ENCODE results near the gene ATP9B.

Gene ATP9B

DNA sequence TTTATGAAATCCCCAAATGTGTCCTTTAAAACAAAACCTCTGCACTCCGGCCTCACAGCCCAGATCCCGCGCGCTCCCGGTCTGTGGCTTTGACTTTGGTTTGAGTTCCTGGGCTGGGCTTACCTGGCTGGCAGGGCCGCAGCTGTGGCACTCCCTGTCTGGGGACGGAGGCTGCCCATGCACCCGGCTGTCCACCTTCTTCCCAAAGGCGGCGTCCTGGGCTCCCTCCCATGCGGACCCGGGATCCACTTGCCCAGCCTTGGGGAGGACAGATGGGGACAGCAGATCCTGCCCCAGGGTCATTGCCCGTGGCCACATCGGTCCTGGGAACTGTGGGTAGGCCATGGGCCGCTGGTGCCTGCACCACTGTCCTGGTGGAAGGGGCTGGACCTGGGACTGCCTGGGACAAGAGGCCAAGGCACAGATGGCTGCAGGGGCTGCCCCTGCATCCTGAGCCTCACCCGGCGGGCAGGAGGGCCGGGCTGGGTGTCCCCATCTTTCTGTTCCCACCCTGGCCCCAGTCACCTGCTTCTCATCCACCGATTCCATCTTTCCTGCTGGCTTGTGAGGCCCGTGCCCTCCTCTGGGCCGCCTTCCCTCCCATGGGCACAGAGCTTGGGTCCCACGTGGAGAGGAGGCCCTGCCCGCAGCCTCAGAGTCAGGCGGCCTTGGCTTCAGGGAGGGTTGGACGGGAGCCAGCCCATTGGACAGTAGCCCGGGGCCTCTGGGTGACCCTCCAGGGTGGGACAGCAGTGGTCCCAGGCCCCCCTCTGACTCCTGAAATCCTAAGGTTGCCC is 354.2 kb downstream of the ATP9B start:
- no peak for DNase-seq (ENCODE audit: low read depth in 4 of 4, low spot score in 1 of 4)

- DNase-seq (ENCODE audit: low read depth in 4 of 4, low spot score in 1 of 4), result no peak
Observed at GRCh38 chr18:79424008-79424565, 354.9 kb downstream of the ATP9B start.

DNA sequence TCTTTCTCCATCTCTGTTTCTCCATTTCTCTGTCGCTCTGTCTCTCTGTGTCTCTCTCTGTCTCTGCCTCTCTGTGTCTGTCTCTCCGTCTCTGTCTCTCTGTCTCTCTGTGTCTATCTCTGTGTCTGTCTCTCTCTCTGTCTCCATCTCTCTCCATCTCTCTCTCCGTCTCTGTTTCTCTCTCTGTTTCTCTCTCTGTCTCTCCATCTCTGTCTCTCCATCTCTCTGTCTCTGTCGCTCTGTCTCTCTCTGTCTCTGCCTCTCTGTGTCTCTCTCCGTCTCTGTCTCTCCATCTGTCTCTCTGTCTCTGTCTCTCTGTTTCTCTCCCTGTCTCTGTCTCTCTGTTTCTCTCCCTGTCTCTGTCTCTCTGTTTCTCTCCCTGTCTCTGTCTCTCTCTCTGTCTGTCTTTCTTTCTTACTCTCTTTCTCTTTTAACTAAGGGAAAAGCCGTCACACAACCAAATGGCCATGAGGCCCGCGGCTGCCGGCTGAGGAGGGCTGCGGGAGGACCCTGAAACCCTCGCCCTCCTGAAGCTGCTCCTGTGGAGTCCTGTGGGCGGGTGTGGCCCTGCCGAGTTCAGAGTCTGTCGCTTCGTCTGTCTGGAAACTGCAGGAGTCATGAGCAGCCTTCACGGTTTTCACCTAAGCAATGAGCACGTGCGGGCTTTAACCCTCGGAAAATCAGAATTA is 355.8 kb downstream of the ATP9B start:
- no peak for DNase-seq (ENCODE audit: low read depth in 4 of 4, low spot score in 1 of 4)

DNA sequence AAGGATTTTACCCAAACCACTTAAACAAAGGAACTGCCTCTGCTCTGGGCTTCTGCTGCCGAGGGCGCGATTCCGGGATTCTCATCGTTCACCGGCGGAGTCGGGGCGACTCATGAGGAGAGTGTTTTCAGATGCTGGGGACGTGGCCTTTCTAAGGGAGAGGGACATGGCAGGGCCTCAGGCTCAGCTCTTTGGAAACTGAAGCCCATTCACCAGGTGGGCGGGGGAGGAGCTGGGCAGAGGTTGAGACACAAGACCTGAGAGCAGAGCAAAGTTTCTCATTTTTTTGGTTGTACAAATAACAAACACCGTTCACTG is 356.3 kb downstream of the ATP9B start:
- DNase-seq (ENCODE audit: low read depth in 4 of 4, low spot score in 1 of 4), result no peak

- no peak for DNase-seq (ENCODE audit: low read depth in 4 of 4, low spot score in 1 of 4)
Observed at GRCh38 chr18:79426376-79427300, 357.4 kb downstream of the ATP9B start.

DNA sequence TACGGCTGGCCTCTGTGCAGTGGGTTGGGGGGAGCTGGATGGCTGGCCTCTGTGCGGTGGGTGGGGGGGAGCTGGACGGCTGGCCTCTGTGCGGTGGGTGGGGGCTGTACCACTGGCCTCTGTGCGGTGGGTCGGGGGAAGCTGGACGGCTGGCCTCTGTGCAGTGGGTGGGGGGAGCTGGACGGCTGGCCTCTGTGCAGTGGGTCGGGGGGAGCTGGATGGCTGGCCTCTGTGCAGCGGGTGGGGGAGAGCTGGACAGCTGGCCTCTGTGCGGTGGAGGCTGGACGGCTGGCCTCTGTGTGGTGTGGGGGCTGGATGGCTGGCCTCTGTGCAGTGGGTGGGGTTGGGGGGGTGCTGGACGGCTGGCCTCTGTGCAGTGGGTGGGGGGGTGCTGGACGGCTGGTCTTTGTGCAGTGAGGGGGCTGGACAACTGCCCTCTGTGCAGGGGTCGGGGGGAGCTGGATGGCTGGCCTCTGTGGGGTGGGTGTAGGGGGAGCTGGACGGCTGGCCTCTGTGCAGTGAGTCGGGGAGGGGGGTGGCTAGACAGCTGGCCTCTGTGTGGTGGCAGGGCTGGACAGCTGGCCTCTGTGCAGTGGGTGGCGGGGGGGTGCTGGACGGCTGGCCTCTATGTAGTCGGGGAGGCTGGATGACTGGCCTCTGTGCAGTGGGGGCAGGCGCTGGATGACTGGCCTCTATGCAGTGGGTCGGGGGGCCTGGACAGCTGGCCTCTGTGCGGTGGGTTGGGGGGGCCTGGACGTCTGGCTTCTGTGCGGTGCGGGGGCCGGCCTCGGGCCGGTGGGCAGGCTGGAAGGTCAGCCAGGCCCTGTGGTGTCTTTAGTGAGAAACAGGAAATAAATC is 358.4 kb downstream of the ATP9B start:
- no peak for DNase-seq (ENCODE audit: low read depth in 4 of 4, low spot score in 1 of 4)

Data from stimulated activated CD4-positive, alpha-beta T cell treated with anti-CD3 and anti-CD28 coated beads, Interleukin-1b, Interleukin-23, amount 100 ng/mL, for 24 hours (primary cell).